Activated CD4-positive, alpha-beta T cell treated with anti-CD3 and anti-CD28 coated beads, Interleukin-2, Interleukin-4, amounts not matched to agents 100 ng/mL and 50 ng/mL, durations not matched to agents 16 hours and 8 hours (primary cell): Measurements from ENCODE around the gene NKAIN2.
"Not testable (repeated sequence)": the region's sequence is repeated elsewhere in the genome, so short reads cannot be mapped to it uniquely, and the experiment has no call there.

ENCODE experiments used
- DNase-seq: peaks from one replicate; pipeline ENCODE4 v3.0.0-alpha.2; 2020; ENCODE audit warnings: low spot score

The NKAIN2 gene

GRCh38 chr6:124694139-124694705 is 890.6 kb downstream of the NKAIN2 start:
- no peak for DNase-seq

GRCh38 chr6:124699038-124699437 is 895.4 kb downstream of the NKAIN2 start:
- no peak for DNase-seq

GRCh38 chr6:124703541-124703940 is 899.9 kb downstream of the NKAIN2 start:
- no peak for DNase-seq

- not testable (repeated sequence) for DNase-seq
Measured at GRCh38 chr6:124712532-124712931, 908.9 kb downstream of the NKAIN2 start.

GRCh38 chr6:124714728-124715127 is 911.1 kb downstream of the NKAIN2 start:
- DNase-seq: no peak

GRCh38 chr6:124719913-124720312 is 916.2 kb downstream of the NKAIN2 start:
- no peak for DNase-seq

- no peak for DNase-seq
Measured at GRCh38 chr6:124721331-124721730, 917.7 kb downstream of the NKAIN2 start.

- no peak for DNase-seq
Measured at GRCh38 chr6:124722141-124722878, 918.6 kb downstream of the NKAIN2 start.

- no peak for DNase-seq
Measured at GRCh38 chr6:124723671-124724070, 920.0 kb downstream of the NKAIN2 start.

GRCh38 chr6:124737804-124738203 is 934.1 kb downstream of the NKAIN2 start:
- not testable (repeated sequence) for DNase-seq

- no peak for DNase-seq
Measured at GRCh38 chr6:124738482-124738881, 934.8 kb downstream of the NKAIN2 start.

- no peak for DNase-seq
Measured at GRCh38 chr6:124741341-124741740, 937.7 kb downstream of the NKAIN2 start.

- no peak for DNase-seq
Measured at GRCh38 chr6:124742971-124743370, 939.3 kb downstream of the NKAIN2 start.

GRCh38 chr6:124743420-124743819 is 939.8 kb downstream of the NKAIN2 start:
- no peak for DNase-seq

- DNase-seq: no peak
Measured at GRCh38 chr6:124747349-124747748, 943.7 kb downstream of the NKAIN2 start.

- DNase-seq: no peak
Measured at GRCh38 chr6:124748778-124749177, 945.1 kb downstream of the NKAIN2 start.

- no peak for DNase-seq
Measured at GRCh38 chr6:124753001-124753400, 949.3 kb downstream of the NKAIN2 start.

- no peak for DNase-seq
Measured at GRCh38 chr6:124753562-124754105, 950.0 kb downstream of the NKAIN2 start.

GRCh38 chr6:124755321-124755720 is 951.7 kb downstream of the NKAIN2 start:
- DNase-seq: no peak

GRCh38 chr6:124757560-124757959 is 953.9 kb downstream of the NKAIN2 start:
- DNase-seq: no peak

- DNase-seq: no peak
Measured at GRCh38 chr6:124758663-124759062, 955.0 kb downstream of the NKAIN2 start.

- DNase-seq: no peak
Measured at GRCh38 chr6:124765280-124765679, 961.6 kb downstream of the NKAIN2 start.

GRCh38 chr6:124768224-124768623 is 964.6 kb downstream of the NKAIN2 start:
- DNase-seq: no peak
